Measurements from ENCODE around the gene LRRC1.

DNA sequence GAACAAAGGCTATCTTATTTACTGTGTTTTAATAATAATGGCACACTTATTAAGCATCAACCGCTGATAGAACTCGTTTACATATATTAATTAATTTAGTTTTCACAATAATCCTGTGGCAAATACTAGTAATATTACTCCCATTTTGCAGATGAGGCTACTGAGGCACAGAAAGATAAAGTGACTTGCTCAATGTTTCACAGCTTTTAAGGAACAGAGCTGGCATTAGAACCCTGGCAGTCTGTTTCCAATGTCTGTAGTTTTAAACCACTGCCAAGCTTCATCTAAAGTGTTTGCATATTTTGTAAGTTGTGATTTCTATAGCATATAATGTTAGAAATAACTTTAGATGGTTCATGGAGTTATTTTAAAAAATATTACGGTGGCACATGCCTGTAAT is 38.4 kb upstream of the LRRC1 start:
- TF ChIP-seq, protein P1, sequence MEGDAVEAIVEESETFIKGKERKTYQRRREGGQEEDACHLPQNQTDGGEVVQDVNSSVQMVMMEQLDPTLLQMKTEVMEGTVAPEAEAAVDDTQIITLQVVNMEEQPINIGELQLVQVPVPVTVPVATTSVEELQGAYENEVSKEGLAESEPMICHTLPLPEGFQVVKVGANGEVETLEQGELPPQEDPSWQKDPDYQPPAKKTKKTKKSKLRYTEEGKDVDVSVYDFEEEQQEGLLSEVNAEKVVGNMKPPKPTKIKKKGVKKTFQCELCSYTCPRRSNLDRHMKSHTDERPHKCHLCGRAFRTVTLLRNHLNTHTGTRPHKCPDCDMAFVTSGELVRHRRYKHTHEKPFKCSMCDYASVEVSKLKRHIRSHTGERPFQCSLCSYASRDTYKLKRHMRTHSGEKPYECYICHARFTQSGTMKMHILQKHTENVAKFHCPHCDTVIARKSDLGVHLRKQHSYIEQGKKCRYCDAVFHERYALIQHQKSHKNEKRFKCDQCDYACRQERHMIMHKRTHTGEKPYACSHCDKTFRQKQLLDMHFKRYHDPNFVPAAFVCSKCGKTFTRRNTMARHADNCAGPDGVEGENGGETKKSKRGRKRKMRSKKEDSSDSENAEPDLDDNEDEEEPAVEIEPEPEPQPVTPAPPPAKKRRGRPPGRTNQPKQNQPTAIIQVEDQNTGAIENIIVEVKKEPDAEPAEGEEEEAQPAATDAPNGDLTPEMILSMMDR (IDR thresholded peaks at IDR 0.05; ENCODE audit: insufficient read depth, low read depth, low read length), result no peak
- no peak for TF ChIP-seq EZH2 (IDR thresholded peaks at IDR 0.05; ENCODE audit: insufficient read depth, low read length)

All from astrocyte (in vitro differentiated cells and primary cell).